Lower lobe of right lung (tissue), 2 donors: ENCODE data around the gene ABL1. TPM values are rescaled to one million over a fixed set of nuclear protein-coding genes. Genes with fewer than 3 reads are reported as not detected.

Experiments used
- ATAC-seq, 2 donors: fragments of 200-7000 bp; cut with Tn5 transposase; one replicate each; pipeline ENCODE4 v1.9.1; 2020 to 2022; ENCODE audit warnings: mild to moderate bottlenecking in 2 of 2, moderate library complexity in 2 of 2
- DNase-seq: peaks from one replicate; pipeline ENCODE4 v3.0.0-alpha.2; 2020
- H3K27ac ChIP-seq: fragments of 200-600 bp; one replicate; pipeline ENCODE4 v1.8.0; 2022
- H3K27me3 ChIP-seq: fragments of 200-600 bp; one replicate; pipeline ENCODE4 v1.8.0; 2022; ENCODE audit warnings: low read depth
- H3K36me3 ChIP-seq: fragments of 200-600 bp; one replicate; pipeline ENCODE4 v1.8.0; 2022; ENCODE audit warnings: mild to moderate bottlenecking
- H3K4me1 ChIP-seq: fragments of 200-600 bp; one replicate; pipeline ENCODE4 v1.8.0; 2022
- H3K4me3 ChIP-seq: fragments of 200-600 bp; one replicate; pipeline ENCODE4 v1.8.0; 2022; ENCODE audit warnings: mild to moderate bottlenecking
- H3K9me3 ChIP-seq: fragments of 200-600 bp; one replicate; pipeline ENCODE4 v1.8.0; 2022
- intact Hi-C: fragments of 100-400 bp; cut with DNase I; formaldehyde crosslinking; loops from one replicate; pipeline ENCODE4 v1.11.0; 2022
- total RNA-seq: library from RNA; stranded (reverse); fragmentation: NEBNext Ultra II Directional; extraction: Animal tissue kit (Norgen Biotek cat#: 25700); gene quantifications from one replicate; pipeline ENCODE4 v1.2.1, GENCODE V29; 2021
- TF ChIP-seq, protein P1 (sequence below): fragments of 200-600 bp; IDR thresholded peaks from one replicate; pipeline ENCODE4 v1.8.0; 2022; ENCODE audit warnings: antibody characterized with exemption, mild to moderate bottlenecking
- donor health status: DM: no; HTN: yes; CAD: no; lungs with severe emphysema.

The ABL1 gene
- total RNA-seq, 1 donor from 2014 or later, result 50.2 TPM

DNA sequence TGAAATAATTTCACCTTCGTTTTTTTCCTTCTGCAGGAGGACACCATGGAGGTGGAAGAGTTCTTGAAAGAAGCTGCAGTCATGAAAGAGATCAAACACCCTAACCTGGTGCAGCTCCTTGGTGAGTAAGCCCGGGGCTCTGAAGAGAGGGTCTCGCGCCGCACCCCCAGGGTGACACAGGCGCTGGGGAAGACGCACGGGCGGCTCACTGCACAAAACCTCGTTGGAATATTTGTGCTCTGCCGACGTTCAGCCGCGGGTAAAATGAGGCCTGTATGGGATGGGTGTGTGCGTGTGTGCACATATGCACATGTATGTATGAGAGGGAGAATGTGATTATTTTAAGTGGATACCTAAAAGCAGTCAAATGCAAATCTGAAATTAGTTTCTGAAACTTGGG is 37.0 kb downstream of the ABL1 start:
- peaks cover 84% of the 10 kb centered on the region for H3K36me3 ChIP-seq
- no peaks in the 10 kb centered on the region for H3K27me3 ChIP-seq
- no peaks in the 10 kb centered on the region for H3K4me1 ChIP-seq
- intact Hi-C loops, result no loop called here
- H3K4me3 ChIP-seq, result no peak overlapping the region
- H3K27ac ChIP-seq, result no peak overlapping the region
- H3K9me3 ChIP-seq, result no peaks in the 10 kb centered on the region
- DNase-seq (no peak), ATAC-seq (no peak)
- TF ChIP-seq, protein P1, sequence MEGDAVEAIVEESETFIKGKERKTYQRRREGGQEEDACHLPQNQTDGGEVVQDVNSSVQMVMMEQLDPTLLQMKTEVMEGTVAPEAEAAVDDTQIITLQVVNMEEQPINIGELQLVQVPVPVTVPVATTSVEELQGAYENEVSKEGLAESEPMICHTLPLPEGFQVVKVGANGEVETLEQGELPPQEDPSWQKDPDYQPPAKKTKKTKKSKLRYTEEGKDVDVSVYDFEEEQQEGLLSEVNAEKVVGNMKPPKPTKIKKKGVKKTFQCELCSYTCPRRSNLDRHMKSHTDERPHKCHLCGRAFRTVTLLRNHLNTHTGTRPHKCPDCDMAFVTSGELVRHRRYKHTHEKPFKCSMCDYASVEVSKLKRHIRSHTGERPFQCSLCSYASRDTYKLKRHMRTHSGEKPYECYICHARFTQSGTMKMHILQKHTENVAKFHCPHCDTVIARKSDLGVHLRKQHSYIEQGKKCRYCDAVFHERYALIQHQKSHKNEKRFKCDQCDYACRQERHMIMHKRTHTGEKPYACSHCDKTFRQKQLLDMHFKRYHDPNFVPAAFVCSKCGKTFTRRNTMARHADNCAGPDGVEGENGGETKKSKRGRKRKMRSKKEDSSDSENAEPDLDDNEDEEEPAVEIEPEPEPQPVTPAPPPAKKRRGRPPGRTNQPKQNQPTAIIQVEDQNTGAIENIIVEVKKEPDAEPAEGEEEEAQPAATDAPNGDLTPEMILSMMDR, result no peak

DNA sequence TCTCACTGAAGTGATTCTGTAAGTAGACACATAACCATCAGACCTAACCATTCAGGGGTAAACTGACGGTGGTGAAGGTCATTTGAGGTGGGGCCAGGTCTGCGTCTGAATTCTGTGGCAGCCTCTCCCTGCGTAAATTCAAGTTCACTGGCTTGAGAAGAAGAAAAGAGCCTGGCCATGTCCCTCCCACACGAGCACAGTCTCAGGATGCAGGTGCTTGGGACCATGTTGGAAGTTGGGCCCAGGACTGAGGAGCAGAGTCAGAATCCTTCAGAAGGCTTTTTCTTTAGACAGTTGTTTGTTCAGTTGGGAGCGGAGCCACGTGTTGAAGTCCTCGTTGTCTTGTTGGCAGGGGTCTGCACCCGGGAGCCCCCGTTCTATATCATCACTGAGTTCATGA is 37.5 kb downstream of the ABL1 start:
- H3K36me3 ChIP-seq, result peaks cover 84% of the 10 kb centered on the region
- ATAC-seq, result no peak
- no peaks in the 10 kb centered on the region for H3K4me1 ChIP-seq
- H3K4me3 ChIP-seq, result no peak overlapping the region
- H3K27me3 ChIP-seq, result no peaks in the 10 kb centered on the region
- no peaks in the 10 kb centered on the region for H3K9me3 ChIP-seq
- TF ChIP-seq, protein P1, result no peak
- intact Hi-C loops, result no loop called here
- DNase-seq, result no peak
- no peak overlapping the region for H3K27ac ChIP-seq

DNA sequence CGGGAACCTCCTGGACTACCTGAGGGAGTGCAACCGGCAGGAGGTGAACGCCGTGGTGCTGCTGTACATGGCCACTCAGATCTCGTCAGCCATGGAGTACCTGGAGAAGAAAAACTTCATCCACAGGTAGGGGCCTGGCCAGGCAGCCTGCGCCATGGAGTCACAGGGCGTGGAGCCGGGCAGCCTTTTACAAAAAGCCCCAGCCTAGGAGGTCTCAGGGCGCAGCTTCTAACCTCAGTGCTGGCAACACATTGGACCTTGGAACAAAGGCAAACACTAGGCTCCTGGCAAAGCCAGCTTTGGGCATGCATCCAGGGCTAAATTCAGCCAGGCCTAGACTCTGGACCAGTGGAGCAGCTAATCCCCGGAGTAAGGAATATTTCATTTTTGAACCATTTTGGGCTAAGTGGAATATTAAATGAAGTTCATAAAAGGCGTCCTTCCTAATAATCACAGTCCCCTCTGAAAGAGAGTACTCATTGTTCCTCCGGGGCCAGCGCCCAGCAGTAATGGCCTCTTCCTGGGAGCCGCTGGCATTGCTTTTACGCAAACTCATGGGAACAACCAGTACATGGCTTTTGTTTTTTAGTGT is 38.0 kb downstream of the ABL1 start:
- H3K4me1 ChIP-seq, result no peaks in the 10 kb centered on the region
- no peak for ATAC-seq
- H3K9me3 ChIP-seq, result no peaks in the 10 kb centered on the region
- no peak overlapping the region for H3K27ac ChIP-seq
- intact Hi-C loops, result no loop called here
- peaks cover 88% of the 10 kb centered on the region for H3K36me3 ChIP-seq
- H3K27me3 ChIP-seq, result no peaks in the 10 kb centered on the region
- H3K4me3 ChIP-seq, result no peak overlapping the region
- DNase-seq, result no peak
- TF ChIP-seq, protein P1, result no peak

DNA sequence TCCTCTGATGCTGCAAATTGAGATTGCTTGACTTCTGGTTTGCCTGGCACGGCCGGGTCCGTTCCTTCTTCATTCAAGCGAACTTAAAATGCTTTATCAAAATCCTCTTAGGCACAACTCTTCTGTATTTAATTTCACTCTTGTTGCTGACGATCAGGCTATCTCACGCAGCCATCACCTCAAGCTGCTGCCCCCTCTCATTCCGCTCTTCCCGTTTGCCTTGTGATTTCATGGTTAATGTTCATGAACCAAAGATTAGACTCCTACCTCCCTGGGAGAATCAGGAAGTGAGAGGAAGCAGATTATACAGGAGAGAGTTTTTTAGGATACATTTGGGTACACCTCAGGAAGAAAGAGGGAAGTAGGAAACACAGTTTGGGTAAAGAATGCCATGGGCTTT is 38.9 kb downstream of the ABL1 start:
- DNase-seq (no peak), ATAC-seq (no peak)
- intact Hi-C loops, result no loop called here
- Histone ChIP-seq H3K4me3 (no peak overlapping the region), H3K4me1 (no peaks in the 10 kb centered on the region), H3K9me3 (no peaks in the 10 kb centered on the region), H3K27ac (no peak overlapping the region), H3K36me3 (peaks cover 97% of the 10 kb centered on the region), H3K27me3 (no peaks in the 10 kb centered on the region)
- TF ChIP-seq, protein P1, result no peak

DNA sequence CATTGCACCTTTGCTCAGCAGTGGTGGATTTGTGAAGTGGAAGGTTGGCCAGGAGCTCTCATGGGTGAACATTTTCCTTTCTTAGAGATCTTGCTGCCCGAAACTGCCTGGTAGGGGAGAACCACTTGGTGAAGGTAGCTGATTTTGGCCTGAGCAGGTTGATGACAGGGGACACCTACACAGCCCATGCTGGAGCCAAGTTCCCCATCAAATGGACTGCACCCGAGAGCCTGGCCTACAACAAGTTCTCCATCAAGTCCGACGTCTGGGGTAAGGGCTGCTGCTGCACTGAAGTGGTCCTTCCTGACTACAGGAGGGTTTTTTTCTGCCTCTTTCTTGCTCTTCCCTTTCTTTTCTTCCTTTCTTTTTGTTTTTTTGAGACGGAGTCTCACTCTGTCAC is 39.7 kb downstream of the ABL1 start:
- intact Hi-C loops, result no loop called here

More for the DNA sequence above, 39.7 kb downstream of the ABL1 start:
- peaks cover 99% of the 10 kb centered on the region for H3K36me3 ChIP-seq
- H3K4me3 ChIP-seq, result no peak overlapping the region
- H3K27ac ChIP-seq, result no peak overlapping the region
- H3K27me3 ChIP-seq, result no peaks in the 10 kb centered on the region
- H3K9me3 ChIP-seq, result no peaks in the 10 kb centered on the region
- DNase-seq (no peak), ATAC-seq (no peak)
- no peaks in the 10 kb centered on the region for H3K4me1 ChIP-seq
- TF ChIP-seq, protein P1, result no peak
